Astrocyte of the cerebellum (primary cell): ENCODE results near the gene ACOX3.
A peak's percentile ranks its signal among the peaks of the same experiment; 100 is the strongest.
"Not testable (repeated sequence)": the region's sequence is repeated elsewhere in the genome, so short reads cannot be mapped to it uniquely, and the experiment has no call there.

Source experiments
- DNase-seq: peaks from one replicate; pipeline ENCODE4 v3.0.0-alpha.2; 2011; ENCODE audit warnings: low read depth
- H3K4me3 ChIP-seq: 2 replicates; pipeline ENCODE4 v1.5.1; 2011; ENCODE audit warnings: mild to moderate bottlenecking, low read depth, low read length, moderate library complexity
- in situ Hi-C: cut with HindIII; loops from 2 replicates; pipeline ENCODE4 v1.10.0; 2017; ENCODE audit warnings: low sequenced_read_pairs
- TF ChIP-seq, protein P1 (sequence below): IDR thresholded peaks from 2 replicates; pipeline ENCODE4 v1.5.1; 2012; ENCODE audit warnings: low read length, low read depth, moderate library complexity, mild to moderate bottlenecking; ENCODE audit errors: missing control alignments

The ACOX3 gene

DNA sequence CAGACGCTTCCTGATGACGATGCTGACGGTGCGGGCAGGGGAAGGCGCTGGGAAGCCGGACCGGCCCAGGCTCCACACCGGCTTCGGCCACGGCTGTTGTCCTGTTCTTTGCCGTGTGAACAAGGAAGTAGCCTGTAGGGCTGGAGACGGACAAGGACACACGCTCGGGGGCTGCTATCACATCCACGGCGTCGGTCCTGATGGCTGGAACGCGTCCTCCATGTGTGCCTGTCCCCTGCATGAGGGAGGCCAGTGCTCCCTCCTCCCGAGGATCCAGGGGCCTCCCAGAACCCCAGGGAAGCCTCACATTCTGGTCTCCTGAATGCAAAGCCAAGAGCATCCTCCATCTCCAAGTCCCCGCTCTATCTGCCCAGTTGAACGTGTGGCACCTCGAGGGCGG lies 53.8 kb downstream of the ACOX3 start:
- in situ Hi-C loops, result no loop called here
- no peak overlapping the region for H3K4me3 ChIP-seq
- no peak for DNase-seq
- TF ChIP-seq, protein P1, sequence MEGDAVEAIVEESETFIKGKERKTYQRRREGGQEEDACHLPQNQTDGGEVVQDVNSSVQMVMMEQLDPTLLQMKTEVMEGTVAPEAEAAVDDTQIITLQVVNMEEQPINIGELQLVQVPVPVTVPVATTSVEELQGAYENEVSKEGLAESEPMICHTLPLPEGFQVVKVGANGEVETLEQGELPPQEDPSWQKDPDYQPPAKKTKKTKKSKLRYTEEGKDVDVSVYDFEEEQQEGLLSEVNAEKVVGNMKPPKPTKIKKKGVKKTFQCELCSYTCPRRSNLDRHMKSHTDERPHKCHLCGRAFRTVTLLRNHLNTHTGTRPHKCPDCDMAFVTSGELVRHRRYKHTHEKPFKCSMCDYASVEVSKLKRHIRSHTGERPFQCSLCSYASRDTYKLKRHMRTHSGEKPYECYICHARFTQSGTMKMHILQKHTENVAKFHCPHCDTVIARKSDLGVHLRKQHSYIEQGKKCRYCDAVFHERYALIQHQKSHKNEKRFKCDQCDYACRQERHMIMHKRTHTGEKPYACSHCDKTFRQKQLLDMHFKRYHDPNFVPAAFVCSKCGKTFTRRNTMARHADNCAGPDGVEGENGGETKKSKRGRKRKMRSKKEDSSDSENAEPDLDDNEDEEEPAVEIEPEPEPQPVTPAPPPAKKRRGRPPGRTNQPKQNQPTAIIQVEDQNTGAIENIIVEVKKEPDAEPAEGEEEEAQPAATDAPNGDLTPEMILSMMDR, result no peak

DNA sequence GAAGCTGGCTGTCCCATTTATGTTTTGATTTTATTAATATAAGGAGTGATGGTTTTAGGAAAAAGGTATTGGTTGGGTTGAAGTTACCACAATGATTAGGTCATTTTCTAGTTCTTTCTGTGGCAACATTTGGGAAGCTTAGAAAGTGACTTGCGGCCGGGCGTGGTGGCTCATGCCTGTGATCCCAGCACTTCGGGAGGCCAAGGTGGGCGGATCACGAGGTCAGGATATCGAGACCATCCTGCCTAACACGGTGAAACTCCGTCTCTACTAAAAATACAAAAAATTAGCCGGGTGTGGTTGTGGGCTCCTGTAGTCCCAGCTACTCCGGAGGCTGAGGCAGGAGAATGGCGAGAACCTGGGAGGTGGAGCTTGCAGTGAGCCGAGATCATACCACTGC lies 54.4 kb downstream of the ACOX3 start:
- DNase-seq, in situ Hi-C loops, H3K4me3 ChIP-seq: not testable (repeated sequence)

DNA sequence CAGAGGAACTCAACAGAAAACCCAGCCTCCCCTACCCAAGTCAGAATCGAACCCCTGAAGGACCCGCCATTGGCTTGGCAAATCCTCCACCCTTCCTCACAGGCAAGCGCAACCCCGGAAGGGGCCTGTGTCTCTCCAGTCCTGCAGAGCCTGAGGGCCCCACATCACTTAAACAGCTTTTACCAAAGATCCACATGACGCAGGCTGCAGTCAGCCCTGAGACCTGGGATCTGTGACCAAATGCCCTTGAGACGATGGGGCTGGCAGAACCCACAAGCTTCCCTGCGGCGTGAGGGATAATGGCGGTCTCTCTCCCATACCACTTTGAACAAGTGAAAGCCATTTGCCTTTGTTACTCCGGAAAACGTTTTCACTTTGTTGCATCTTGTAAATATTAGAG lies 54.9 kb downstream of the ACOX3 start:
- TF ChIP-seq, protein P1, result no peak
- no peak overlapping the region for H3K4me3 ChIP-seq
- in situ Hi-C loops, result no loop called here
- DNase-seq, result no peak

DNA sequence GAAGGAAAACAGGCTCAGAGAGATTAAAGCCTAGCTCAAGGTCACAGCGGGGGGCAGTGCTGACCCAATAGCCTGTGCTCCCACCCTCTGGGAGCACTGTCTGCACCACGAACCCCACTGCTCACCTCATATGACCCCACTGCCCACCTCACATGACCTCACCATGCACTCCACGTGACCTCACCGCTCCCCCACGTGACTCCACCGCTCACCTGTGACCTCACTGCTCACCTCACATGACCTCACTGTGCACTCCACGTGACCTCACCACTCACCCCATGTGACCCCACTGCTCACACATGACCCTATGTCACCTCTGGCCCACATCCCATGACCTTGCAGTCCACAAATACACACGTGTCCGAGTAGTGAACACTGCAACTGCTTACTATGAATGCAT lies 55.4 kb downstream of the ACOX3 start:
- TF ChIP-seq, protein P1, result no peak
- DNase-seq, result no peak
- H3K4me3 ChIP-seq, result no peak overlapping the region
- in situ Hi-C loops, result no loop called here

DNA sequence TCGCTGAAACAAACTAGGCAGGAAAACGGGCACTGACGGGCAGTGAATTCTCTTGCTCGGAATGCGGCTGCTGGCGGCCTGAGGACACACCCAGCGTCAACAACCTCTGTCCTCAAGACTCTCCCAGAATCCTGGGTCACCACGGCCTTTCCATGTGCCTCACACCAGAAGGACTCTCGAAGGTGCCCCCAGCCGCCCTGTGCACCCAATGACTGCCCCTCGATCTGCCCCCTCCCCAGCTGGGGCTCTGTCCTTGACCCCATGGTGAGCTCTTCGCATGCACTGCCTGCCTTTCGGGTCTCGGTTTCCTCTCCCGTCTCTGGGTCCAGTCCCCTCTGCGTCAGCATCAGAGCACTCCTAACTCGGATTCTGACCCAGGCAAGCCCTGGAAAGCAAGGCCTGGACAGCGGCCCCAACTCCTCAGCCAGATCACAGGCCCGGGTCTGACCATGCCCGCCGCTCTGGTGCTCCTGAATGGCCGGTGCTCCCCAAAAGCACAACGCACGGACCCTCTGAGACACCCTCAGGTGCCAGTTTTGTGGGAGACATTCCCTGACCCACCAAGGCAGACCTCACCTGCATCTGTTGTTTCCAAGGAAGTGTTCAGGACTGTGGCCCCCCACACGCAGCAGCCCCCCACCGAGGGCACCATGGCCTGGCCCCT lies 56.0 kb downstream of the ACOX3 start:
- in situ Hi-C loops, result no loop called here
- no peak overlapping the region for H3K4me3 ChIP-seq
- TF ChIP-seq, protein P1, result no peak
- DNase-seq, result no peak

DNA sequence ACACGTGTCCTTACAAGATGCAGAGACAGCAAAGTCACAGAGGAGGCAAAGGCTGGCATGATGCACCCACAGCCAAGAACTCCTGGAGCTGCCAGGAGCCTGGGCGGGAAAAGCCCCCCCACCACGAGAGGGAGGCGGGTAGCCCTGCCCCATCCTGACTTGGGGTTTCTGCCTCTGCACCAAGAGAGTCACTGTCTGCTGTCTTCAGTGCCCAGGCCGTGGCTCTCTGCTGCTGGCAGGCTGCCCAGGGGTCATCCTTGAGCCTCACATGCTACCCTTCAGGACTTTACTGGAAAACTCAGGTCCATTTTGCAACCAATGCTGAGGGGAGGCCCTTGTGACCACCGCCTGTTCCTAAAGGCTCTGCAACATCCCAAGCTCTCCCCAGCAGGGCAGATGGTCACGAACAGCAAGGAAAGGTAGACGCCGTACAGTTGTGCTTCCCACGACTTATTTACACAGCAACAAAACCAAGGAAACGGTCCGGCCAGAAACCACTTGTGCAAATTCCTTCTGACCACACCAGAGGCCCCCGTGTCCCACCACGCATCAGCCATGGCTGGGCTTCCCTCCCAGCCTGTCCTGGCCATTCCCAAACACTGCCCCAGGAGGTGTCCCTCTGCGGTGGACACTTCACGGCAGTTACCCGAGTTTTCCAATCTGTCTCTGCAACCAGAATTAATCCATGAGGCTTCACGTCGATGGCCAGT lies 56.9 kb downstream of the ACOX3 start:
- in situ Hi-C loops, result no loop called here
- TF ChIP-seq, protein P1, result no peak
- no peak overlapping the region for H3K4me3 ChIP-seq
- DNase-seq, result peak; percentile 88

DNA sequence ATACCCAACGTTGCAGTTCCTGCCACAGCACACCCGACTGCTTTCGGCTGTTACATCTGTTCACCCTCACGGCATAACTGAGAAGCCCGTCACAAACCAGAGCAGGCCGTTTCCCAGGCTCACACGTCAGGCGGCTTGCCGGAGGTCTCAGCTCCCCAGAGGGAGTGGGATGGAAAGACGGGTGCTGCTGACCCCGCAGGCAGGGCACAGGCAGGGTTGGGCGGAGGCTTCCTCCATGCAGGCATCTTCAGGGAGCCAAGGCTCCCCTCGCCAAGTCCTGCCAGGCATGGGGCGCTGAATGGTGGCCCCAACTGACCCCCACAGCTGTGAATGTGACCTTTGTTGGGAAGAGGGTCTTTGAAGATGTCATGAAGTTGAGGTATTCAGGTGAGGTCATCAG lies 57.5 kb downstream of the ACOX3 start:
- no peak for DNase-seq
- H3K4me3 ChIP-seq, result no peak overlapping the region
- TF ChIP-seq, protein P1, result no peak
- in situ Hi-C loops, result no loop called here
